ENCODE data around the gene DOCK4. TPM values are rescaled to one million over a fixed set of nuclear protein-coding genes. Genes with fewer than 3 reads are reported as not detected.
A peak's percentile ranks its signal among the peaks of the same experiment; 100 is the strongest.

Gene DOCK4
- total RNA-seq, 4 donors from 2014 or later: 6.4 to 20.5 (median 9.7) TPM

GRCh38 chr7:111953611-111954010 is 252.6 kb downstream of the DOCK4 start:
- H3K36me3 ChIP-seq: no peaks in the 10 kb centered on the region
- no peak for TF ChIP-seq POLR2A (IDR thresholded peaks at IDR 0.05)
- TF ChIP-seq, protein P1, sequence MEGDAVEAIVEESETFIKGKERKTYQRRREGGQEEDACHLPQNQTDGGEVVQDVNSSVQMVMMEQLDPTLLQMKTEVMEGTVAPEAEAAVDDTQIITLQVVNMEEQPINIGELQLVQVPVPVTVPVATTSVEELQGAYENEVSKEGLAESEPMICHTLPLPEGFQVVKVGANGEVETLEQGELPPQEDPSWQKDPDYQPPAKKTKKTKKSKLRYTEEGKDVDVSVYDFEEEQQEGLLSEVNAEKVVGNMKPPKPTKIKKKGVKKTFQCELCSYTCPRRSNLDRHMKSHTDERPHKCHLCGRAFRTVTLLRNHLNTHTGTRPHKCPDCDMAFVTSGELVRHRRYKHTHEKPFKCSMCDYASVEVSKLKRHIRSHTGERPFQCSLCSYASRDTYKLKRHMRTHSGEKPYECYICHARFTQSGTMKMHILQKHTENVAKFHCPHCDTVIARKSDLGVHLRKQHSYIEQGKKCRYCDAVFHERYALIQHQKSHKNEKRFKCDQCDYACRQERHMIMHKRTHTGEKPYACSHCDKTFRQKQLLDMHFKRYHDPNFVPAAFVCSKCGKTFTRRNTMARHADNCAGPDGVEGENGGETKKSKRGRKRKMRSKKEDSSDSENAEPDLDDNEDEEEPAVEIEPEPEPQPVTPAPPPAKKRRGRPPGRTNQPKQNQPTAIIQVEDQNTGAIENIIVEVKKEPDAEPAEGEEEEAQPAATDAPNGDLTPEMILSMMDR (IDR thresholded peaks at IDR 0.05): peak in 1 of 2 donors; percentile 6
- WGBS: 0% methylated on average over 1 of the region's 1 CpG
- peaks cover 19% of the 10 kb centered on the region for H3K4me1 ChIP-seq
- H3K9me3 ChIP-seq: no peaks in the 10 kb centered on the region
- no peak overlapping the region for H3K4me3 ChIP-seq
- H3K27ac ChIP-seq: no peak overlapping the region
- H3K27me3 ChIP-seq: no peaks in the 10 kb centered on the region
- DNase-seq (ENCODE audit: low spot score in 2 of 2): no peak

- WGBS: 61% methylated on average over 4 of the region's 4 CpGs
- no peak for DNase-seq (ENCODE audit: low spot score in 2 of 2)
- no peaks in the 10 kb centered on the region for H3K36me3 ChIP-seq
- peaks cover 18% of the 10 kb centered on the region for H3K4me1 ChIP-seq
- H3K9me3 ChIP-seq: no peaks in the 10 kb centered on the region
- no peaks in the 10 kb centered on the region for H3K27me3 ChIP-seq
- TF ChIP-seq EP300 (IDR thresholded peaks at IDR 0.05) (no peak), POLR2AphosphoS5 (IDR thresholded peaks at IDR 0.05) (no peak), POLR2A (IDR thresholded peaks at IDR 0.05) (no peak)
- TF ChIP-seq, protein P1 (IDR thresholded peaks at IDR 0.05): no peak
- H3K4me3 ChIP-seq: no peak overlapping the region
- no peak overlapping the region for H3K27ac ChIP-seq
These were observed 253.4 kb downstream of the DOCK4 start for GRCh38 chr7:111952783-111953182.

- Histone ChIP-seq H3K27ac (no peak overlapping the region), H3K27me3 (no peaks in the 10 kb centered on the region), H3K4me1 (peaks cover 16% of the 10 kb centered on the region), H3K9me3 (no peaks in the 10 kb centered on the region), H3K36me3 (no peaks in the 10 kb centered on the region), H3K4me3 (no peak overlapping the region)
- no peak for TF ChIP-seq POLR2AphosphoS5 (IDR thresholded peaks at IDR 0.05)
- TF ChIP-seq EP300 (IDR thresholded peaks at IDR 0.05): no peak
- TF ChIP-seq, protein P1 (IDR thresholded peaks at IDR 0.05): no peak
- no peak for TF ChIP-seq POLR2A (IDR thresholded peaks at IDR 0.05)
- no peak for DNase-seq (ENCODE audit: low spot score in 2 of 2)
These were observed 255.1 kb downstream of the DOCK4 start for GRCh38 chr7:111951052-111951451.

DNA sequence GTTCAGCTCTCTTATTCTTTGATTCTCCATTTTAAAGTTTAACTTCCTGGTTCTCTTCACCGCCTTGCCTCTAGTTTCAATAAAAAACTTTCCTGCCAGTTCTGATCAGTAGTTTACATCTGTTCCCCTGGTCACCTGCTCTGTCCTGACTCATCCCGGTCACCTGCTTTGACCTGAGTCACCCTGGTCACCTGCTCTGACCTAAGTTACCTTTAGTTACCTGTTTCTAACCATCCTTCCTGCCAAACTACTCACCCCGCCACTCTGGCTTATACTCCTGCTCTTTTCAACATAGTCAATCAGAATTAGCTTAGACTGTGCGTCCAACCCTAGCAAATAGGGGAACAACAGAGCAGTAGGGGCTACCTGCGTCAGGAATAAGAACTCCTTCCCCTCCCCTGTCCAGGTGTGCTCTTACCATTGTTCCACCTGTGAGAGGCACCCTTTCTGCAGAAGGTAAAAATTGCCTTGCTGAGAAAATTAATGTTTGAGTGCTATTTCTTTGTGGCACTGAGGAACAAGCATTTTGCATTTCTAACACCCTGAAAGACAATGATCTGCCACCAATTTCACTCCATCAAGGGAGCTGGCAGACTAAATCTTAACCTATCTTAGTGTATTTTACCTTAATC is 263.6 kb downstream of the DOCK4 start:
- 98% methylated on average over 5 of the region's 5 CpGs for WGBS
- Histone ChIP-seq H3K27me3 (no peaks in the 10 kb centered on the region), H3K27ac (no peak overlapping the region), H3K4me3 (no peak overlapping the region), H3K9me3 (peaks cover 24% of the 10 kb centered on the region), H3K4me1 (no peaks in the 10 kb centered on the region), H3K36me3 (peaks cover 34% of the 10 kb centered on the region)
- no peak for DNase-seq (ENCODE audit: low spot score in 2 of 2)
- no peak for TF ChIP-seq EP300 (IDR thresholded peaks at IDR 0.05)
- TF ChIP-seq, protein P1 (IDR thresholded peaks at IDR 0.05): no peak
- TF ChIP-seq POLR2AphosphoS5 (IDR thresholded peaks at IDR 0.05): no peak
- no peak for TF ChIP-seq POLR2A (IDR thresholded peaks at IDR 0.05)

DNA sequence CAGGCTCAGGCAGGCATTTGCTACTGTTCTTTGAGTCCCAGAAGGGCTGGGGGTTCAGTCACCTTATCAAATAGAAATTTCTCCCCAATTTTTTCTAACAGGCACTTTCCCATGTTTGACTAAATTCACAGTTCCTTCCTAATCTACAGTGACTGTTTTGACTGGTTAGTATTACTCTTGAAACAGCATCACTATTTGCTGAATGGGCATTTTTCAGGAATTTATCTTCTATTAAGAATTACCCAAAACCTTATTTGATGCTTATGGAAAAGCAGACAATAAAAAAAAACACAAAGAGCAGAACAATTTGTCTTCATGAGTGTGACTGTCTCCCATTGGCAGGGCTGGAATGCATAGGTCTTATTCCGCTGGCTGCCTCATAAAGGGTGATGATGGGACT is 269.0 kb downstream of the DOCK4 start:
- Histone ChIP-seq H3K4me1 (no peaks in the 10 kb centered on the region), H3K9me3 (peaks cover 5% of the 10 kb centered on the region), H3K27me3 (no peaks in the 10 kb centered on the region), H3K27ac (no peak overlapping the region), H3K36me3 (peaks cover 14% of the 10 kb centered on the region), H3K4me3 (no peak overlapping the region)
- TF ChIP-seq EP300 (IDR thresholded peaks at IDR 0.05) (no peak), POLR2A (IDR thresholded peaks at IDR 0.05) (no peak), POLR2AphosphoS5 (IDR thresholded peaks at IDR 0.05) (no peak)
- TF ChIP-seq, protein P1 (IDR thresholded peaks at IDR 0.05): no peak
- no peak for DNase-seq (ENCODE audit: low spot score in 2 of 2)
- 96% methylated on average over 1 of the region's 1 CpG for WGBS
